ENCODE measurements around the gene ZNF532.

DNA sequence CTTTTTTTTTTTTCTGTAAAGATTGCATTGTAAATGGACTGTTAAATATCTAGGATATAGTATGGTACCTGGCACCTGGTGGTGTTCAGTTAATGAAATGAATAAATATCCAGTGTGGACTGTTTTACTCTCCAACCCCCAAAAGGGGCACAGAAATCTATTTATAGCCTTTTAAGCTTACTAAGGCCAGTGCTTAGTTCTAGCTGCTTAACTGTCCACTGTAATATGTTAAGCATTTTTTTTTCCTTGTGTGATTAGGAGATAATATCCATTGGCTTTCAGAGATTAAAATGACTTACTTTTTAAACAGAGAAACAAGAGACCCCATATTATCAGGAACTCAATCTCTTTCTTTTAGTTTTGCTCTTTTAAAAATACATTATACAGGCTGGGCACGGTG is 84.4 kb downstream of the ZNF532 start:
- TF ChIP-seq POLR2A (IDR thresholded peaks at IDR 0.05) = no peak
- no peak for TF ChIP-seq CTCF (IDR thresholded peaks at IDR 0.05)

All from heart left ventricle (tissue), 13 donors.